Activated CD8-positive, alpha-beta memory T cell treated with anti-CD3 and anti-CD28 coated beads for 36 hours (primary cell): ENCODE data around the gene GFOD1. TPM values are rescaled to one million over a fixed set of nuclear protein-coding genes. Genes with fewer than 3 reads are reported as not detected.

Experiments used
- CTCF ChIA-PET: fragments of 350-600 bp; sonication (Branson Sonifier 250); formaldehyde crosslinking; loops from one replicate; lab custom pipeline; 2021; ENCODE audit warnings: antibody characterized with exemption; lab: Charles Lee
- POLR2A ChIA-PET: fragments of 350-600 bp; sonication (Branson Sonifier 250); formaldehyde crosslinking; loops from one replicate; lab custom pipeline; 2021; ENCODE audit warnings: antibody characterized with exemption; lab: Charles Lee
- total RNA-seq, 2 experiments: library from RNA; stranded (reverse); gene quantifications; one replicate each; pipeline ENCODE4 v1.2.3, GENCODE V29; 2021

GFOD1 gene, protein sequence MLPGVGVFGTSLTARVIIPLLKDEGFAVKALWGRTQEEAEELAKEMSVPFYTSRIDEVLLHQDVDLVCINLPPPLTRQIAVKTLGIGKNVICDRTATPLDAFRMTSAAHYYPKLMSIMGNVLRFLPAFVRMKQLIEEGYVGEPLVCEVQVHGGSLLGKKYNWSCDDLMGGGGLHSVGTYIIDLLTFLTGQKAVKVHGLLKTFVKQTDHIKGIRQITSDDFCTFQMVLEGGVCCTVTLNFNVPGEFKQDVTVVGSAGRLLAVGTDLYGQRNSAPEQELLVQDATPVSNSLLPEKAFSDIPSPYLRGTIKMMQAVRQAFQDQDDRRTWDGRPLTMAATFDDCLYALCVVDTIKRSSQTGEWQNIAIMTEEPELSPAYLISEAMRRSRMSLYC
- 10 to 100 TPM; 11.5 to 12.7 TPM for total RNA-seq

- POLR2A ChIA-PET: interaction anchor here (0.7 to 2.2 kb wide), 8 partner anchors 33 to 224 kb away, joined by 3 to 10 read pairs (median 7); partner anchors contain the start of genes NOL7, RANBP9, SIRT5 and TBC1D7
Observed at GRCh38 chr6:13487122-13488014, at the start of gene GFOD1. TSS of gene GFOD1 (minus strand) at chr6:13487600. CDS start at chr6:13486890, 710 bp downstream.

DNA sequence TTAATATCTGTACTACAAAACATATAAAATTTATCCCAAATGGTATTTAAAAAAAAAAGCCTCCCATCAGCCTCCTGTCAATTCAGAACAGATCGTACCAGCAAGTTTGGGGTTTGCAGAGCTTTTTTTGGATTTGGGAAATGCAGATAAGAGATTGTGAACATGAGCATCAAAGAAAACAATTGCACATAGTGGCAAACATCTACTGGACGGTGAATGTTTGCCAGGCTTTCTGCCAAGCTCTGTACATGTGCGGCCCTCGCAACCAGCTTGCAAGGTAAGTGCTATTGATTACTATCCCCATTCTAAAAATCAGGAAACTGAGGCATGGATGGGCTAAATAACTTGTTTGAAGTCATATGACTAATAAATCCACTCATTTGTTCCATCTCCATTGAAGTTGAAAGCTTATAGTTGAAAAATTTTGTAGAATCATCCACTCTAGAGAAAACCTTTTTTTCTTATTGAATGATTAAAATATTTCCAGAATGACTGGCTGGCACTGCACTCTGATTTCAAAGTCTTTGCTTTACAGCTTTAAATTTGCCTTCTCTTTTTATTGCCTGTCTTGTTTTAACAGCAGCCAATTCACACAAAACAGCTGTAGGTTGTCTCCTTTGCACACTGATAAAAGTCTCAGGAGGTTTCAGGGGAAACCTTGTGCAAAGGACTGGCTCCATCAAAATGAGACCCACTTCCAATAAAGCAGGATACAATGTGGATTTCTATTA is 49.6 kb upstream of the GFOD1 start:
- ChIA-PET POLR2A (no interaction called here), CTCF (interaction anchor here (2.2 kb wide), 1 partner anchor 37 kb away, joined by 6 read pairs; the partner anchor contains the start of gene SIRT5)

More at GRCh38 chr6:13487122-13488014, at the start of gene GFOD1:
- CTCF ChIA-PET: interaction anchor here (0.9 to 1.7 kb wide), 5 partner anchors 33 to 308 kb away, joined by 3 to 7 read pairs (median 3); partner anchors contain the start of gene SIRT5

DNA sequence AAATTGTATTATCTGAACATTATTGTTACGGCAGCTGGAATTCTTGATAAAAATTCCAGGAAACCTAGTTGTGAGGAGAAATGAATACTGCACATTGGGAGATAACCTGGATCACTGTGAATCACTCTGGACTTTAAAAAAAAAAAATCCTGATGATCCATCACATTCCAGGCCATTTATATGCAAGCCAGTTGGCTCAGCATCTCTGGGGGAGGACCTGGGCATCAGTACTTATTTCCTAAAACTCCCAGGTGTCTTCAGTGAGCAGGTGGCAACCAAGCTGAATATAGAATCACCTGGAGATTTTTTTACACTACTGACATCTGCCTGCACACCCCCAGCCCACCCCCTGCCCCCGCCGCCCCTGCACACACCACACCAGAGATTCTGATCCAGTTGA is 47.9 kb upstream of the GFOD1 start:
- CTCF ChIA-PET: no interaction called here
- POLR2A ChIA-PET: no interaction called here

DNA sequence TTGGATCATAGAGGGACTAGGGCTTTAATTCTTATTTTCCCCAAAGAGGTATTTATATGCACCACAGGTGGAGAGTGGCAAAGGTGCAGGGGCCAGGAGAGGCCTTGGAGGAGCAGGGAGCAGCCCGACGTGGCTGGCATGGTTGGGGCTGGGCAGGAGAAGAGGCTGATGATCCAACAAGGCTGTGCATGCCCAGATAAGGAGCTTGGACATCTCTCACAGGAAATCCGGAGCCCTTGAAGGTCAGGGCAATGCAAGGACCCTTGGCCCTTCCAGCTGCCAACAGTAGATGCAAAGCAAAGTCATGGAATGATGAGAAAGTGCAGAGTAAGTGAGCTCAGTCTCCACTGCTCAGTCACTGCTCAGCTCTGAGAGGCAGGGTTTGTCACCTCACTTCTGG is 47.1 kb upstream of the GFOD1 start:
- CTCF ChIA-PET: interaction anchor here (0.7 kb wide), 1 partner anchor 9 kb away, joined by 3 read pairs; no protein-coding TSS in a partner anchor
- POLR2A ChIA-PET: no interaction called here

GRCh38 chr6:13531956-13532355 is 44.6 kb upstream of the GFOD1 start:
- ChIA-PET POLR2A (no interaction called here), CTCF (no interaction called here)

DNA sequence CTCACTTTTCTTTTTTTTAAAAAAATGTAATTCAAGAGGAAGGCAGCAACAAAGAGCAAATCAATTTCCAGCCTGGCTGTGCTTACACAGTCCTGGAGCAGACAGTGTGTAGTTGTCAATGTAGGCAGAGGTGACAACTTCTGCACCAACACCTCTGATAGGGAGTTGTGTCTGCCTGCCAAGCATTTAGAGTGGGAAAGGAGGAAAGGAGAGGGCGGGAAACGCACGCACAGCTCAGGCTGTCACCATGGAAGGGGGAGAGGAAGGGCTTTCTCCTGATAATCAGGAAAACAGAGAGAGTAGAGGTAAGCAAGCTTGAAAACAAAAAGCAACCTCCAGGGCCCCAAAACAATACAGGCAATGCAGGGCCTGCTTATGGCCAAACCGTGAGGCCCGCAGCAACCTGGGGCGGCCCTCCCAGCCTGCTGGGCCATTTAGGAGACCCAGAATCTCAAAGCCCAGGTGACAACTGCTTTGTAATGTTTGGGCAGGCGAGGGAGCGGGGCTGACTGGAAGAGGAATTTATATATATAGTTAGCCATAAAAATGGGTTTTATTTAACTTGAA is 41.5 kb upstream of the GFOD1 start:
- ChIA-PET CTCF (no interaction called here), POLR2A (no interaction called here)

GRCh38 chr6:13528232-13528631 is 40.8 kb upstream of the GFOD1 start:
- CTCF ChIA-PET: no interaction called here

DNA sequence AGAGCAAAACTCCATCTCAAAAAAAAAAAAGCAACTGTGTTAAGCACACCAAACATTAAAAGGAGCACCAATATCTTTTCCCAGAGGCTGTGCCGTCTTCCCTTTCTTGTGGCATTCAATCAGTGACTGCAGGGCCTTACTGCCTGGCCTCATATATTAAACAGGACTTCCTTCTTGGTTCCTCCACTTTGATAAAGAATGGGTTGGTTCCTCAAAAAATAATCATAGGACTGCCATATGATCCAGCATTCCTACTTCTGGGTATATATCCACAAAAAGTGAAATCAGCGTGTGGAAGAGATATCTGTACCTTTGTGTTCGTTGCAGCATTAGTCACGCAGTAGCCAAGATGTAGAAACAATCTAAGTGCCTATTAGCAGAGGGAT is 40.3 kb upstream of the GFOD1 start:
- CTCF ChIA-PET: no interaction called here
- POLR2A ChIA-PET: interaction anchor here (0.7 kb wide), 1 partner anchor 33 kb away, joined by 3 read pairs; no protein-coding TSS in a partner anchor

More at GRCh38 chr6:13528232-13528631, 40.8 kb upstream of the GFOD1 start:
- POLR2A ChIA-PET: no interaction called here

DNA sequence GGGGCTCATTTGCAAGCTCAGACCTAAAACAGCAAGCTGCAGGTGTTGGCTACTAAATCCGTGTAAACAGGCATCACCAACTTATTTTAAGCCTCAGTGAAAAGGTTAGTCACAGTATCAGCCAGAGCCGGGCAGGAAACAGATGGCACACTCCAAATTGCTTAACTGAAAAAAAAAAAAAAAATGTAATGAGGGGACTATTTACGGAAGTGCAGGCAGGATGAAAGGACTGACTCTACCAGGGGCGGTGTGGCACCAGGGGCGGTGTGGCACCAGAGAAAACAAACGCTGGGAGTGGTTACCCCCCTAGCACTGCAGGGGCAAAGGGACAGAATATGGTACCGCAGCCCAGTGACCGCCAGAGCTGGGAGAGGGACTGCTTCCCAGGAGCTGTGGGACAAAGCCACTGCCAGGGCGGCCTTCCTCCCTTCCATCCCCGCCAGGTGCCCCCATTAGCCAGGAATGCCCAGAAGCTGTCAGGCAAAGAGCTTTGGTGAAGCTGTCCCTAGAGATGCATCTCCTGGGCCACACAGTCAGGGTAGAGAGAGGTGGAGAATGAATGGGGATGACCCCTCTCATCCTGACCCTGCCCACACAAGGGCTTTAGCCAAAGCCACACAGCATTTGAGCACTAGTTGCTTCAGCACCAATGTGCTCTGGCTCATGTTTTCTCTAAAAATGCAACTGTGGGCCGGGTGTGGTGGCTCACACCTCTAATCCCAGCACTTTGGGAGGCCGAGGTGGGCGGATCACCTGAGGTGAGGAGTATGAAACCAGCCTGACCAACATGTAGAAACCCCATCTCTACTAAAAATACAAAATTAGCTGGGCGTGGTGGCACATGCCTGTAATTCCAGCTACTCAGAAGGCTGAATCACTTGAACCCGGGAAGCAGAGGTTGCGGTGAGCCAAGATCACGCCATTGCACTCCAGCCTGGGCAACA is 39.6 kb upstream of the GFOD1 start:
- ChIA-PET CTCF (interaction anchor here (0.7 kb wide), 2 partner anchors 272 to 303 kb away, joined by 3 read pairs; no protein-coding TSS in a partner anchor), POLR2A (interaction anchor here (0.7 kb wide), 1 partner anchor 34 kb away, joined by 3 read pairs; no protein-coding TSS in a partner anchor)

GRCh38 chr6:13526357-13526726 is 38.9 kb upstream of the GFOD1 start:
- POLR2A ChIA-PET: no interaction called here
- CTCF ChIA-PET: interaction anchor here (0.7 kb wide), 2 partner anchors 273 to 302 kb away, joined by 3 read pairs; no protein-coding TSS in a partner anchor

DNA sequence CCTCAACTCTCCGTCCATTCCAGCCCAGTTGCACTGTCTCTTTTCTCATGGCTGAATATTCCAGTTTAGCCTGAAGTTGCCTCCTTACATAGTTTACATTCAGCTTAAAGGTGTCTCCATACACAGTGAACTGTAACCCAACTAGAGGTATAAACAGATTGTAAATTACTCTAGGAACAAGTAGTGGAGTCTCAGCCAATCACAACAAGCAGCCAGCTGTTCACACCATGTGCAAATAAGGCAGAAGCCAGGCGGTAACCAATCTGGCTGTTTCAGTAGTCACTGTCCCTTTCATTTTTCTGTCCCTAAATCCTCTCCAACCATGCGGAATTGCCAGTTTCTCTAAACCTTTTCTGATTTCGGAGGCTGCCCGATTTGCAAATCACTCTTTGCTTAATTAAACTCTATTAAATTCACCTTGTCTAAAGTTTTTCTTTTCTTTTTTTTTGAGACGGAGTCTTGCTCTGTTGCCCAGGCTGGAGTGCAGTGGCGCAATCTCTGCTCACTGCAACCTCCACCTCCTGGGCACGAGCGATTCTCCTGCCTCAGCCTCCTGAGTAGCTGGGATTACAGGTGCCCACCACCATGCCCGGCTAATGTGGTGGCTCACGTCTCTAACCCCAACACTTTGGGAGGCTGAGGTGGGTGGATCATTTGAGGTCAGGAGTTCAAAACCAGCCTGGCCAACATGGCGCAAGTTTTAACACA is 37.6 kb upstream of the GFOD1 start:
- CTCF ChIA-PET: interaction anchor here (0.6 kb wide), 1 partner anchor 196 kb away, joined by 4 read pairs; no protein-coding TSS in a partner anchor
- POLR2A ChIA-PET: no interaction called here

DNA sequence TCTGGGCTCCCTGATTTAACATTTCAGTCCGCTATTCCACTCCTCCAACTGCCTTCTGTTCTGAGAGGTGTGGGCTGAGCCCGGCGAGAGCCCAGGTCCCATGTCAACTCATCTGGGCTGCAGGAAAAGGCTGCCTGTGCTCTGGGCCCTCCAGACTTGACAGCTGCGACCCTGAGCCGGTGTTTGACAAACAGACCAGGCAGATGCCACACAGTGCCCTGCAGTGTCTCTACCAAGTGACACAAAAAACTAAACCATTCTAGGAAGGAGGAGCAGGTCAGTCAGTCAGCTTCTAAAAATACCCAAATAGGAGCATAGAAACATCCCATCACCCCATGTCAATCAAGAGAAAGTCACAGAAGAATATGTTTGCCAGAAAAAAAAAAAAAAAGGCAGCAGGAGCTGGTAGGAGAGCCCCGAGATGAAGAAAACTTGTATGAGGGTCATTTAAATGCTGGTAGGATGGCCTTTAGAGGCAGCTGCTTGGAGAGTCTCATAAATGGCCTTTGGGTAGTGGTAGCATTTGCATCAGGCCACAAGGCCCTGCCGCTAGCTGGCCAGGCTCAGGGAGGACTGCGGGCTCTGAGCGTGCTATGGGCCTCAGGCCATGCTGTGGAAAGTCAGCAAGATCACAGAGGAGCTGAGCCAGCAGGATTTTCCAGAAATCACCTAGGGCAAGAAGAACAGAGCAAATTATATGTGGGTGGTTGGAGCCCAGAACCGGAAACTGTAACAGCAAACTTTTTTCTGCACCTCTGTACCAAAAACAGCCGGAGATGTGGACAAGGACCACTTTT is 36.6 kb upstream of the GFOD1 start:
- ChIA-PET POLR2A (no interaction called here), CTCF (interaction anchor here (1.1 kb wide), 1 partner anchor 156 kb away, joined by 3 read pairs; no protein-coding TSS in a partner anchor)

- POLR2A ChIA-PET: no interaction called here
Observed at GRCh38 chr6:13522656-13523055, 35.3 kb upstream of the GFOD1 start.

GRCh38 chr6:13519839-13520238 is 32.4 kb upstream of the GFOD1 start:
- POLR2A ChIA-PET: no interaction called here
- CTCF ChIA-PET: no interaction called here

More at GRCh38 chr6:13522656-13523055, 35.3 kb upstream of the GFOD1 start:
- CTCF ChIA-PET: no interaction called here

GRCh38 chr6:13517116-13517515 is 29.7 kb upstream of the GFOD1 start:
- CTCF ChIA-PET: interaction anchor here (0.5 kb wide), 1 partner anchor 287 kb away, joined by 4 read pairs; no protein-coding TSS in a partner anchor
- POLR2A ChIA-PET: no interaction called here

- POLR2A ChIA-PET: no interaction called here
- CTCF ChIA-PET: no interaction called here
Observed at GRCh38 chr6:13515912-13516311, 28.5 kb upstream of the GFOD1 start.
